HG03521 (cell line): ENCODE measurements around the gene ATXN7L2.

ENCODE experiments used
- ATAC-seq: cut with Tn5 transposase; IDR thresholded peaks from one replicate; pipeline ENCODE4 v1.9.1; 2021; ENCODE audit warnings: mild to moderate bottlenecking, moderate library complexity; ENCODE audit not compliant: unreplicated experiment

ATXN7L2 gene

GRCh38 chr1:109522026-109522425 lies 38.3 kb downstream of the ATXN7L2 start:
- ATAC-seq: no peak

- no peak for ATAC-seq
Observed at GRCh38 chr1:109523706-109524105, 40.0 kb downstream of the ATXN7L2 start.

GRCh38 chr1:109527098-109527811 lies 43.5 kb downstream of the ATXN7L2 start:
- no peak for ATAC-seq

- ATAC-seq: no peak
Observed at GRCh38 chr1:109527846-109528695, 44.4 kb downstream of the ATXN7L2 start.

GRCh38 chr1:109528712-109529111 lies 45.0 kb downstream of the ATXN7L2 start:
- no peak for ATAC-seq

- ATAC-seq: no peak
Observed at GRCh38 chr1:109529881-109530456, 46.3 kb downstream of the ATXN7L2 start.

- ATAC-seq: no peak
Observed at GRCh38 chr1:109530457-109531087, 46.9 kb downstream of the ATXN7L2 start.

- ATAC-seq: no peak
Observed at GRCh38 chr1:109531380-109531779, 47.7 kb downstream of the ATXN7L2 start.

GRCh38 chr1:109531826-109532364 lies 48.2 kb downstream of the ATXN7L2 start:
- ATAC-seq: no peak

GRCh38 chr1:109532365-109533136 lies 48.8 kb downstream of the ATXN7L2 start:
- no peak for ATAC-seq

- no peak for ATAC-seq
Observed at GRCh38 chr1:109534307-109534858, 50.7 kb downstream of the ATXN7L2 start.

GRCh38 chr1:109535481-109535880 lies 51.8 kb downstream of the ATXN7L2 start:
- no peak for ATAC-seq

GRCh38 chr1:109535971-109536491 lies 52.3 kb downstream of the ATXN7L2 start:
- ATAC-seq: no peak

- no peak for ATAC-seq
Observed at GRCh38 chr1:109537450-109538178, 53.9 kb downstream of the ATXN7L2 start.

GRCh38 chr1:109538827-109539555 lies 55.3 kb downstream of the ATXN7L2 start:
- ATAC-seq: no peak

GRCh38 chr1:109539676-109540075 lies 56.0 kb downstream of the ATXN7L2 start, which contains the start of gene GPR61:
TSS of gene GPR61 (plus strand) at chr1:109539872. CDS start at chr1:109543023, 3,151 bp downstream.
- no peak for ATAC-seq

GRCh38 chr1:109541102-109541501 lies 57.4 kb downstream of the ATXN7L2 start:
- ATAC-seq: no peak
